Chondrocyte (in vitro differentiated cells): Measurements from ENCODE around the gene RAB3A. TPM values are rescaled to one million over a fixed set of nuclear protein-coding genes. Genes with fewer than 3 reads are reported as not detected.

Experiments
- DNase-seq: peaks from one replicate; pipeline ENCODE4 v3.0.0; 2021; ENCODE audit warnings: mixed read lengths, low spot score
- H3K27ac Mint-ChIP-seq: one replicate; pipeline ENCODE4 v1.8.0; 2021; ENCODE audit warnings: mild to moderate bottlenecking, moderate library complexity, mixed read lengths; ENCODE audit not compliant: unreplicated experiment
- H3K27me3 Mint-ChIP-seq: 2 replicates; pipeline ENCODE4 v1.8.0; 2021; ENCODE audit warnings: low read depth, mixed read lengths
- H3K36me3 Mint-ChIP-seq: 2 replicates; pipeline ENCODE4 v1.8.0; 2021; ENCODE audit warnings: low read depth, mixed read lengths
- H3K4me1 Mint-ChIP-seq: 2 replicates; pipeline ENCODE4 v1.8.0; 2021; ENCODE audit warnings: low read depth, mild to moderate bottlenecking, mixed read lengths
- H3K4me3 Mint-ChIP-seq: one replicate; pipeline ENCODE4 v1.8.0; 2021; ENCODE audit warnings: mild to moderate bottlenecking, moderate library complexity, mixed read lengths; ENCODE audit not compliant: unreplicated experiment
- H3K9me3 Mint-ChIP-seq: 2 replicates; pipeline ENCODE4 v1.8.0; 2021; ENCODE audit warnings: low read depth, mixed read lengths
- total RNA-seq: library from RNA; stranded (reverse); gene quantifications from 3 replicates; pipeline ENCODE4 v1.2.1, GENCODE V29; 2021
- TF ChIP-seq, protein P1 (sequence below): fragments of 200-600 bp; sonication (generic); IDR thresholded peaks from 2 replicates; pipeline ENCODE4 v1.5.0; 2021; ENCODE audit warnings: antibody characterized with exemption, mild to moderate bottlenecking, moderate library complexity

RAB3A gene
- total RNA-seq, 1 donor from 2014 or later = 3.4 TPM

DNA sequence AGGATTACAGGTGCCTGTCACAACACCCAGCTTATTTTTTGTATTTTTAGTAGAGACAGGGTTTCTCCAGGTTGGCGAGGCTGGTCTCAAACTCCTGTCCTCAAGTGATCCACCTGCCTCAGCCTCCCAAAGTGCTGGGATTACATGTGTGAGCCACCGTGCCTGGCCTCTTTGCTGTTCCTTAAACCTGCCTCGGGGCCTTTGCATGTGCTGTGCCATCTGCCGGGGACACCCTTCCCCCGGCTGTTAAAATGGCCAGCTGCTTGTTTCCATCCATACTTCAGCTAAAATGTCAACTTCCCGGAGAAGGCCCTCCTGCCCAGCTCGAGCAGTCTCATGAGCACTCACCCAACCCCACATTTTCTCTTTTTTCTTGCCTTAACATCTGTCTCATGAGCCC is 41.5 kb upstream of the RAB3A start:
- peaks cover 11% of the 10 kb centered on the region for H3K27me3 Mint-ChIP-seq
- no peaks in the 10 kb centered on the region for H3K4me1 Mint-ChIP-seq
- no peaks in the 10 kb centered on the region for H3K9me3 Mint-ChIP-seq
- no peak for DNase-seq
- H3K4me3 Mint-ChIP-seq = no peak overlapping the region
- TF ChIP-seq, protein P1, sequence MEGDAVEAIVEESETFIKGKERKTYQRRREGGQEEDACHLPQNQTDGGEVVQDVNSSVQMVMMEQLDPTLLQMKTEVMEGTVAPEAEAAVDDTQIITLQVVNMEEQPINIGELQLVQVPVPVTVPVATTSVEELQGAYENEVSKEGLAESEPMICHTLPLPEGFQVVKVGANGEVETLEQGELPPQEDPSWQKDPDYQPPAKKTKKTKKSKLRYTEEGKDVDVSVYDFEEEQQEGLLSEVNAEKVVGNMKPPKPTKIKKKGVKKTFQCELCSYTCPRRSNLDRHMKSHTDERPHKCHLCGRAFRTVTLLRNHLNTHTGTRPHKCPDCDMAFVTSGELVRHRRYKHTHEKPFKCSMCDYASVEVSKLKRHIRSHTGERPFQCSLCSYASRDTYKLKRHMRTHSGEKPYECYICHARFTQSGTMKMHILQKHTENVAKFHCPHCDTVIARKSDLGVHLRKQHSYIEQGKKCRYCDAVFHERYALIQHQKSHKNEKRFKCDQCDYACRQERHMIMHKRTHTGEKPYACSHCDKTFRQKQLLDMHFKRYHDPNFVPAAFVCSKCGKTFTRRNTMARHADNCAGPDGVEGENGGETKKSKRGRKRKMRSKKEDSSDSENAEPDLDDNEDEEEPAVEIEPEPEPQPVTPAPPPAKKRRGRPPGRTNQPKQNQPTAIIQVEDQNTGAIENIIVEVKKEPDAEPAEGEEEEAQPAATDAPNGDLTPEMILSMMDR = no peak
- H3K36me3 Mint-ChIP-seq = no peaks in the 10 kb centered on the region
- no peak overlapping the region for H3K27ac Mint-ChIP-seq

- TF ChIP-seq, protein P1 = no peak
- DNase-seq = no peak
- no peak overlapping the region for H3K4me3 Mint-ChIP-seq
- no peaks in the 10 kb centered on the region for H3K36me3 Mint-ChIP-seq
- peaks cover 31% of the 10 kb centered on the region for H3K27me3 Mint-ChIP-seq
- no peaks in the 10 kb centered on the region for H3K9me3 Mint-ChIP-seq
- H3K4me1 Mint-ChIP-seq = no peaks in the 10 kb centered on the region
- H3K27ac Mint-ChIP-seq = no peak overlapping the region
These were observed 35.5 kb upstream of the RAB3A start for GRCh38 chr19:18239303-18239702.

DNA sequence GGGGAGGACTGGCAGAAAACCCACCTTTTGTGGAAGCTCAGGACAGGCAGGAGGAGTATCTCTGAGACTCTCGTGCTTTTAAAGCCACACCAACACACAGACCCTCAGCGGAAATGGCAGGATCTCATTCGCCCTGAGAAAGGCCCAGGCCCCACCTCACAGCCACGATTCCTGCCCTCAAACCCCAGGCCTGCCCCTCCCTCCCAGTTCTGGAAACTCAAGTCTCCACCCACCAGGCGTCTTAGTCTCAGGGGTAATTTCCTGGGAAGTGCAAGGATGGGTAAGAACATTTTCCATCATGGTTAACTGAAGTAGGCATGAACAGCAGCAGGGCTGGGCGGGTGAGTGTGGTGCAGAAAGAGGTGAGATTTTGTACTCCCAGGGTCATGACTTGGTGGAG is 30.4 kb upstream of the RAB3A start:
- H3K36me3 Mint-ChIP-seq = peaks cover 2% of the 10 kb centered on the region
- H3K27ac Mint-ChIP-seq = no peak overlapping the region
- H3K27me3 Mint-ChIP-seq = peaks cover 31% of the 10 kb centered on the region
- H3K4me3 Mint-ChIP-seq = no peak overlapping the region
- no peak for DNase-seq
- peaks cover 10% of the 10 kb centered on the region for H3K4me1 Mint-ChIP-seq
- H3K9me3 Mint-ChIP-seq = peaks cover 7% of the 10 kb centered on the region
- TF ChIP-seq, protein P1 = no peak

DNA sequence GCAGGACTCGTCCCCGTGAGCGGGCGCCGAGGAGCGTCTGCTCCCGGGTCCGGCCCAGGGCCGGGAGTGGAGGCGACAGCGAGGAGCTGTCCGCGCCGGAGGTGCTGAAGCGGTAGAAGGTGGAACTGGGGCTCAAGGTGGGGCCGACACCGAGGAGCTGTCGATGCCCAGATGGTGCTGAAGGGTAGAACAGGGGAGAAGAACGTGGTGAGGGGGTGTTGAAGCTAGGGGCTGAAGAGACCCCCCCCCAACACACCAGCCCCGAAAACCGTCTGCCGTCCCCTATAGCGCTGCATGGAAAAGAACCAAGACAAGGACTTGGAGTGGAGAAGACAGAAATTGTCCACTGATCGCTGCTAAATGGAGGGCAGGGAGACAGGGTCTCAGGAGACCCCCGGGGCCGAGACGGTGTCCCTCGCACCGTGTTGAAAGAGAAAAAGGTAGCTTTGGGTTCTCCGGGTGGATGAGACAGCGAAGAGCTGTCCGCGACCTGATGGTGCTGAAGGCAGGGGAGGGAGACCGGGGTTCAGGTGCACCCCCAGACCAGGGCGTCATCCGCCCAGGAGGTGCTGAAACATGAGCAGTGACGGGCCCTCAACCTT is 29.5 kb upstream of the RAB3A start:
- Mint-ChIP-seq H3K36me3 (peaks cover 2% of the 10 kb centered on the region), H3K4me1 (peaks cover 10% of the 10 kb centered on the region), H3K4me3 (no peak overlapping the region), H3K27me3 (peaks cover 30% of the 10 kb centered on the region), H3K9me3 (peaks cover 7% of the 10 kb centered on the region), H3K27ac (no peak overlapping the region)
- TF ChIP-seq, protein P1 = no peak
- no peak for DNase-seq

DNA sequence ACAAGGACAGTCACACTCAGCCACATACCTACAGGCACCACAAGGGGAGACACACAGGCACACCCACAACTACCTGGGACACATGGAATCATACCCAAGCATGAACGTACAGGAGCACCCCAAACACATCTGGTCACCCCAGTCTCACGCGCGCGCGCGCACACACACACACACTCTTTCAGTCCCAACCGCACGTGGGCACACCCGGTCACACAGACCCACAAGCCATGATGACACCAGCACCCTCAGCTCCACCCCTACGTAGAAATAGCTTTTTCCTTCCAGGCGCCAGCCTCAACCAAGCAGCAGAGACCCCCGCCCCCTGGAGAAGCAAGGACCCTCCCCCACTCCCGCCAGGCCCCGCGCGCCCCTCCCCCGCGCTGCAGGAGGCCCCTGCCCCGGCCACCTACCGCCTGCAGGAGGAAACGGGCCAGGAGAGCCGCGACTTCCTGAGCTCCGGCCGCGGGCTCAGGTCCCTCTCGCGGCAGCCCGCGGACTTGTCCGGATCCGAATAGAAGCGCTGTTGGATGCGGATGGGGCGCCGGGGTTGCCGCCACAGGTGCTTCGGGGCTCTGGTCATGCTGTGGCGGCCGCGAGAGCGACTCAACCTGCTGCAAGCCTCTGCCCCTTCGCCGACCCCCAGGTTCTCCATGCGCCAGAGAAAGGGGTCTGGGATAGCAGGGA is 28.8 kb upstream of the RAB3A start:
- Mint-ChIP-seq H3K9me3 (peaks cover 7% of the 10 kb centered on the region), H3K4me1 (peaks cover 11% of the 10 kb centered on the region), H3K27me3 (peaks cover 30% of the 10 kb centered on the region), H3K4me3 (no peak overlapping the region), H3K27ac (no peak overlapping the region), H3K36me3 (peaks cover 2% of the 10 kb centered on the region)
- no peak for DNase-seq
- TF ChIP-seq, protein P1 = peak; percentile 40
